ENCODE results near the gene FBLIM1. TPM values are rescaled to one million over a fixed set of nuclear protein-coding genes. Genes with fewer than 3 reads are reported as not detected.

Gene FBLIM1
- total RNA-seq, 1 experiment from 2014 or later = 25.6 TPM

DNA sequence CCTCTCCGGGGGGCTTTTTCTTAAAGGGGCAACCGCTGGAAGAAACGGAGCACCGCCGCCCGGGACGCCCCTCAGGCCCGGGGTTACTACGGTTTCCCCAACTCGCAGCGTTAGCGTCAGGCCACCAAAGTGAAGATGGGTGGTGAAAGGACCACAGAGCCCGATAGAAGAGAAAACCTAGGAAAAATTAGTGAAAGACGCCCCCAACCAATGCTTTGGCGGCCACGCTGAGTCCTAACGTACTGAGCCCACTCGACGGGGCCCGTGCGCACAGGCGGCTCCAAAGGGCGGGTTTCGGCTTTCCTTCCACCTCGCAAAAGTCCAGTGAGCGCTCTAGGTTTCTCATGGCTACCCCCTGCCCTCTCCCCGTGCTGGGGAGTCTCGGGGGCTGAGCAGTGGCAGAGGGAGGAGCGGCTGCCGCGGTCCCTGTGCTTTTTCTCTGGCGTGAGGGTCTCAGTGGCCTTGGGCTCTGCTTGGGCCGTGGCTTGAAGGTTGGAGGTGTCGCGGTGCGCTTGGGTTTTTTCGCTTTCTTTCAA is 76.7 kb downstream of the FBLIM1 start:
- TSS peak; percentile 8 for BruUV-seq (replicated peaks)
- no peaks in the 10 kb centered on the region for H3K9me3 Mint-ChIP-seq (ENCODE audit: low read depth, unreplicated experiment)
- peaks cover 43% of the 10 kb centered on the region for H3K36me3 Mint-ChIP-seq (ENCODE audit: insufficient read depth, unreplicated experiment)
- H3K27me3 Mint-ChIP-seq (ENCODE audit: unreplicated experiment) = no peaks in the 10 kb centered on the region
- intact Hi-C loops (cut with micrococcal nuclease; ENCODE audit: unreplicated experiment) = no loop called here
- peaks cover 4% of the 10 kb centered on the region for H3K4me1 Mint-ChIP-seq (ENCODE audit: low read depth, unreplicated experiment)
- H3K4me3 Mint-ChIP-seq (ENCODE audit: low read depth, unreplicated experiment) = peak overlapping the region; percentile 81
- DNase-seq = no peak
- TF ChIP-seq, protein P1, sequence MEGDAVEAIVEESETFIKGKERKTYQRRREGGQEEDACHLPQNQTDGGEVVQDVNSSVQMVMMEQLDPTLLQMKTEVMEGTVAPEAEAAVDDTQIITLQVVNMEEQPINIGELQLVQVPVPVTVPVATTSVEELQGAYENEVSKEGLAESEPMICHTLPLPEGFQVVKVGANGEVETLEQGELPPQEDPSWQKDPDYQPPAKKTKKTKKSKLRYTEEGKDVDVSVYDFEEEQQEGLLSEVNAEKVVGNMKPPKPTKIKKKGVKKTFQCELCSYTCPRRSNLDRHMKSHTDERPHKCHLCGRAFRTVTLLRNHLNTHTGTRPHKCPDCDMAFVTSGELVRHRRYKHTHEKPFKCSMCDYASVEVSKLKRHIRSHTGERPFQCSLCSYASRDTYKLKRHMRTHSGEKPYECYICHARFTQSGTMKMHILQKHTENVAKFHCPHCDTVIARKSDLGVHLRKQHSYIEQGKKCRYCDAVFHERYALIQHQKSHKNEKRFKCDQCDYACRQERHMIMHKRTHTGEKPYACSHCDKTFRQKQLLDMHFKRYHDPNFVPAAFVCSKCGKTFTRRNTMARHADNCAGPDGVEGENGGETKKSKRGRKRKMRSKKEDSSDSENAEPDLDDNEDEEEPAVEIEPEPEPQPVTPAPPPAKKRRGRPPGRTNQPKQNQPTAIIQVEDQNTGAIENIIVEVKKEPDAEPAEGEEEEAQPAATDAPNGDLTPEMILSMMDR (IDR thresholded peaks at IDR 0.05; ENCODE audit: unreplicated experiment) = no peak
- CTCF ChIA-PET = no interaction called here
- peak overlapping the region; percentile 71 for H3K27ac Mint-ChIP-seq (ENCODE audit: unreplicated experiment)

DNA sequence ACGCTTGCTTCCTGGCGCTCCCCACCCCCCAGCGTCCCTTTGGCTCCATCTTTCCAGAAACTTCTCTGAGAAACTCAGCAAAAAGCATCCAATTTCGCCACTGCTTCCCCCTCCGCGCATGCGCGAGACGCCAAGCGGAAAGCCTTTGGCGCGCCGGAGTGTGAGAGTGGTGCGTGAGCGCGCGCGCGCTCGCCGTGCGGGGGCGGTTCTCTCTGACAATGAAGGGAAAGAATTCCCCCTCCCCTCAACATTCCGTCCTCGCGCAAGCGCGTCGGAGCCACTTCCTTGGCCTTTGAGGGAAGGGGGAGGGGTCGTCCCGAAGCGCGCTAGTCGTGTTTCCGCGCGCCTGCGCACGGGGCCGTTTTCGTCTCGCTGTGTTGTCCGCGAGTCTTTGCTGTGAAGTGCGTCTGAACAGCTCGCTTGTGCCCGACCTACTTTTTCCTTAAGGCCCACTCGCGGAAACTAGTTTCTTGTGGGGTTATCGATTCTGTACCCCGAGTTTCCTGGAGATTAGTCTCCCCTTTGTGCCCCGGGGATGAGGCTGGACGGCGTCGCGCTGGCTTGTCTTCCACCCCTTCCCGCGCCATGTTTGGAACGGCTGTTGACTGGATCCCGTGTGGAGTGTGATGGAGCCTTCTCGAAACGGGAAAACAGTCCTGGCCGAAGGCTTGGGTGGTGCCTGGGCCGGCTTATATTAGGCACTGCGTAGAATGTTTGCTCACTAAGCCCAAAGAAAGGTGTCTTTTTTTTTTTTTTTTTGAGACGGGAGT is 77.3 kb downstream of the FBLIM1 start:
- intact Hi-C loops (cut with micrococcal nuclease; ENCODE audit: unreplicated experiment) = no loop called here
- Mint-ChIP-seq H3K27ac (ENCODE audit: unreplicated experiment) (peak overlapping the region; percentile 71), H3K4me3 (ENCODE audit: low read depth, unreplicated experiment) (peak overlapping the region; percentile 81), H3K36me3 (ENCODE audit: insufficient read depth, unreplicated experiment) (peaks cover 43% of the 10 kb centered on the region), H3K9me3 (ENCODE audit: low read depth, unreplicated experiment) (no peaks in the 10 kb centered on the region), H3K27me3 (ENCODE audit: unreplicated experiment) (no peaks in the 10 kb centered on the region), H3K4me1 (ENCODE audit: low read depth, unreplicated experiment) (no peaks in the 10 kb centered on the region)
- peak; percentile 95 for DNase-seq
- TF ChIP-seq, protein P1 (IDR thresholded peaks at IDR 0.05; ENCODE audit: unreplicated experiment) = no peak
- CTCF ChIA-PET = no interaction called here
- no TSS peak for BruUV-seq (replicated peaks)

Other genes with a start within 250 kb of the FBLIM1 start
- gene CASP9, start 234.6 kb upstream of the FBLIM1 start, total RNA-seq (2022) = 8.4 and 8.8 TPM in 2 replicates
- gene DNAJC16, start 231.9 kb upstream of the FBLIM1 start, total RNA-seq (2022) = 18.2 and 20.6 TPM in 2 replicates
- gene AGMAT, start 173.7 kb upstream of the FBLIM1 start, total RNA-seq (2022) = 2.5 and 5.2 TPM in 2 replicates
- 27.0 and 30.1 TPM in 2 replicates for gene DDI2, start 141.3 kb upstream of the FBLIM1 start, total RNA-seq (2022)
- 30.4 and 33.4 TPM in 2 replicates for gene PLEKHM2, start 74.5 kb upstream of the FBLIM1 start, total RNA-seq (2022)
- gene SLC25A34, start 22.5 kb upstream of the FBLIM1 start, total RNA-seq (2022) = 0.68 and 1.2 TPM in 2 replicates
- not detected in 2 replicates for gene TMEM82, start 16.3 kb upstream of the FBLIM1 start, total RNA-seq (2022)
- gene UQCRHL, start 48.9 kb downstream of the FBLIM1 start, total RNA-seq (2022) = 3.3 and 3.6 TPM in 2 replicates
- gene SPEN, start 88.9 kb downstream of the FBLIM1 start, total RNA-seq (2022) = 48.3 and 53.6 TPM in 2 replicates
- gene ZBTB17, start 217.3 kb downstream of the FBLIM1 start, total RNA-seq (2022) = 22.1 and 26.6 TPM in 2 replicates
- not detected in 2 replicates for gene SRARP, start 245.4 kb downstream of the FBLIM1 start, total RNA-seq (2022)

All from Calu3 (cell line).